ENCODE measurements around the gene TMEM62. TPM values are rescaled to one million over a fixed set of nuclear protein-coding genes. Genes with fewer than 3 reads are reported as not detected.
A peak's percentile ranks its signal among the peaks of the same experiment; 100 is the strongest.

Gene TMEM62
- total and polyA plus RNA-seq, 10 of the 15 experiments (the other 5 are each of a cell fraction or from before 2014, with no cell fraction given): 7.0 to 26.8 (median 14.9) TPM

DNA sequence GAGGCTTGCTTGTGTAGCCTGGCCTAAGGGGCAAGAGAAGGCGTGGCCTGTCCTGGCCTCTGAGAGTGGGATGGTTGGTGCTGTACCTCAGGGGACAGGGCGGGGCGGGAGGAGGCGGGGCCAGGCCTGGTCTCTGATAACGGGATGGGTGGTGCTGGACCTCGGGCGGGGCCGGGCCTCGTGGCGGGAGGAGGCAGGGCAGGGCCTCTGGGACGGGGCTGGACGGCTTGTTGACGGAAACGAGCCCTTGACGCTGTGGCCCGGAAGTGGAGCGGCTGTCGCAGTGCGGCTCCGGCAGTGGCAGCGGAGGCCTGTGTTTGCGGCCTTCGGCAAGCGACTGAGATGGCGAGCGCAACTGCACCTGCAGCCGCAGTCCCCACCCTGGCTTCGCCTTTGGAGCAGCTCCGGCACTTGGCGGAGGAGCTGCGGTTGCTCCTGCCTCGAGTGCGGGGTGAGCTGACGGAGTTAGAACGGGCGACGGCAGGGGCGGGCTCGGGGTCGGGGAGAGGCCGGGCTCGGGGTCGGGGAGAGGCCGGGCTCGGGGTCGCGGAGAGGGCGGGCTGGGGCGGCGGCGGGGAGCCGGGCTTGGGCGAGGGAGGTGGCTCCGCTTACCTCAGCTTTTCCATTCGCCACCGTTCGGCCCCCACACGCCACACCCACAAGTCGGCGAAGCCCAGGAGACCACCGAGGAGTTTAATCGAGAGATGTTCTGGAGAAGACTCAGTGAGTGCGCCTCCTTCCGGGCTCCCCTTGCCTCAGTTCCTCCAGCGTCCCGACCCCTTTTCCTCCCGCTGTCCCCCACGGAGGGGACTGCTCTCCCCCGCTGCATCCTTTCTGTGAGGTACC is 52.0 kb downstream of the TMEM62 start, which contains the start of gene CCNDBP1 (continued):
- TF ChIP-seq, protein P1, sequence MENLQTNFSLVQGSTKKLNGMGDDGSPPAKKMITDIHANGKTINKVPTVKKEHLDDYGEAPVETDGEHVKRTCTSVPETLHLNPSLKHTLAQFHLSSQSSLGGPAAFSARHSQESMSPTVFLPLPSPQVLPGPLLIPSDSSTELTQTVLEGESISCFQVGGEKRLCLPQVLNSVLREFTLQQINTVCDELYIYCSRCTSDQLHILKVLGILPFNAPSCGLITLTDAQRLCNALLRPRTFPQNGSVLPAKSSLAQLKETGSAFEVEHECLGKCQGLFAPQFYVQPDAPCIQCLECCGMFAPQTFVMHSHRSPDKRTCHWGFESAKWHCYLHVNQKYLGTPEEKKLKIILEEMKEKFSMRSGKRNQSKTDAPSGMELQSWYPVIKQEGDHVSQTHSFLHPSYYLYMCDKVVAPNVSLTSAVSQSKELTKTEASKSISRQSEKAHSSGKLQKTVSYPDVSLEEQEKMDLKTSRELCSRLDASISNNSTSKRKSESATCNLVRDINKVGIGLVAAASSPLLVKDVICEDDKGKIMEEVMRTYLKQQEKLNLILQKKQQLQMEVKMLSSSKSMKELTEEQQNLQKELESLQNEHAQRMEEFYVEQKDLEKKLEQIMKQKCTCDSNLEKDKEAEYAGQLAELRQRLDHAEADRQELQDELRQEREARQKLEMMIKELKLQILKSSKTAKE (IDR thresholded peaks at IDR 0.05; ENCODE audit: low read depth, poor library complexity, severe bottlenecking): no peak
- no peak for TF ChIP-seq NRF1 (conservative IDR thresholded peaks at IDR 0.05; ENCODE audit: low read depth, low read length)
- TF ChIP-seq BHLHE40 (IDR thresholded peaks at IDR 0.05; ENCODE audit: borderline replicate concordance in 1 of 2, low read depth in 2 of 2, low read length in 1 of 2): peak; percentile 13 to 61; a peak in 2 of 4 replicates
- no peak for TF ChIP-seq SMAD1 (IDR thresholded peaks at IDR 0.05; ENCODE audit: low read depth, partially characterized antibody)
- TF ChIP-seq, protein P2, sequence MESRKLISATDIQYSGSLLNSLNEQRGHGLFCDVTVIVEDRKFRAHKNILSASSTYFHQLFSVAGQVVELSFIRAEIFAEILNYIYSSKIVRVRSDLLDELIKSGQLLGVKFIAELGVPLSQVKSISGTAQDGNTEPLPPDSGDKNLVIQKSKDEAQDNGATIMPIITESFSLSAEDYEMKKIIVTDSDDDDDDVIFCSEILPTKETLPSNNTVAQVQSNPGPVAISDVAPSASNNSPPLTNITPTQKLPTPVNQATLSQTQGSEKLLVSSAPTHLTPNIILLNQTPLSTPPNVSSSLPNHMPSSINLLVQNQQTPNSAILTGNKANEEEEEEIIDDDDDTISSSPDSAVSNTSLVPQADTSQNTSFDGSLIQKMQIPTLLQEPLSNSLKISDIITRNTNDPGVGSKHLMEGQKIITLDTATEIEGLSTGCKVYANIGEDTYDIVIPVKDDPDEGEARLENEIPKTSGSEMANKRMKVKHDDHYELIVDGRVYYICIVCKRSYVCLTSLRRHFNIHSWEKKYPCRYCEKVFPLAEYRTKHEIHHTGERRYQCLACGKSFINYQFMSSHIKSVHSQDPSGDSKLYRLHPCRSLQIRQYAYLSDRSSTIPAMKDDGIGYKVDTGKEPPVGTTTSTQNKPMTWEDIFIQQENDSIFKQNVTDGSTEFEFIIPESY (IDR thresholded peaks at IDR 0.05): no peak
- TF ChIP-seq SP1 (IDR thresholded peaks at IDR 0.05; ENCODE audit: low read depth, low read length): peak; percentile 24
- no peak for TF ChIP-seq SREBF1 (IDR thresholded peaks at IDR 0.05; ENCODE audit: low read length)
- no peak for TF ChIP-seq EED (IDR thresholded peaks at IDR 0.05; ENCODE audit: low read depth)
- peak; percentile 73 for TF ChIP-seq TCF12 (IDR thresholded peaks at IDR 0.05; ENCODE audit: low read depth, low read length)
- TF ChIP-seq, protein P3, sequence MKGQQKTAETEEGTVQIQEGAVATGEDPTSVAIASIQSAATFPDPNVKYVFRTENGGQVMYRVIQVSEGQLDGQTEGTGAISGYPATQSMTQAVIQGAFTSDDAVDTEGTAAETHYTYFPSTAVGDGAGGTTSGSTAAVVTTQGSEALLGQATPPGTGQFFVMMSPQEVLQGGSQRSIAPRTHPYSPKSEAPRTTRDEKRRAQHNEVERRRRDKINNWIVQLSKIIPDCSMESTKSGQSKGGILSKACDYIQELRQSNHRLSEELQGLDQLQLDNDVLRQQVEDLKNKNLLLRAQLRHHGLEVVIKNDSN (IDR thresholded peaks at IDR 0.05; ENCODE audit: borderline replicate concordance, extremely low read length, insufficient read depth, low read depth, low read length): peak; percentile 16
- TF ChIP-seq JUNB (IDR thresholded peaks at IDR 0.05): no peak
- TF ChIP-seq ETV6 (conservative IDR thresholded peaks at IDR 0.05 in 1 of 2, IDR thresholded peaks at IDR 0.05 in 1 of 2; ENCODE audit: borderline replicate concordance in 1 of 2, low read depth in 1 of 2): no peak
- TF ChIP-seq RAD21 (IDR thresholded peaks at IDR 0.05; ENCODE audit: insufficient read depth, low read depth, low read length): no peak
- peak; percentile 91; the same call in 1 of the 2 replicates for TF ChIP-seq MTA3 (IDR thresholded peaks at IDR 0.05; ENCODE audit: borderline replicate concordance, low read length)
- TF ChIP-seq, protein P4, sequence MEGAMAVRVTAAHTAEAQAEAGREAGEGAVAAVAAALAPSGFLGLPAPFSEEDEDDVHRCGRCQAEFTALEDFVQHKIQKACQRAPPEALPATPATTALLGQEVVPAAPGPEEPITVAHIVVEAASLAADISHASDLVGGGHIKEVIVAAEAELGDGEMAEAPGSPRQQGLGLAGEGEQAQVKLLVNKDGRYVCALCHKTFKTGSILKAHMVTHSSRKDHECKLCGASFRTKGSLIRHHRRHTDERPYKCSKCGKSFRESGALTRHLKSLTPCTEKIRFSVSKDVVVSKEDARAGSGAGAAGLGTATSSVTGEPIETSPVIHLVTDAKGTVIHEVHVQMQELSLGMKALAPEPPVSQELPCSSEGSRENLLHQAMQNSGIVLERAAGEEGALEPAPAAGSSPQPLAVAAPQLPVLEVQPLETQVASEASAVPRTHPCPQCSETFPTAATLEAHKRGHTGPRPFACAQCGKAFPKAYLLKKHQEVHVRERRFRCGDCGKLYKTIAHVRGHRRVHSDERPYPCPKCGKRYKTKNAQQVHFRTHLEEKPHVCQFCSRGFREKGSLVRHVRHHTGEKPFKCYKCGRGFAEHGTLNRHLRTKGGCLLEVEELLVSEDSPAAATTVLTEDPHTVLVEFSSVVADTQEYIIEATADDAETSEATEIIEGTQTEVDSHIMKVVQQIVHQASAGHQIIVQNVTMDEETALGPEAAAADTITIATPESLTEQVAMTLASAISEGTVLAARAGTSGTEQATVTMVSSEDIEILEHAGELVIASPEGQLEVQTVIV (IDR thresholded peaks at IDR 0.05; ENCODE audit: borderline replicate concordance, partially characterized antibody): peak; percentile 89
- TF ChIP-seq RELA (IDR thresholded peaks at IDR 0.05; ENCODE audit: borderline replicate concordance, partially characterized antibody): peak; percentile 71
- peak; percentile 95 for TF ChIP-seq FOXK2 (IDR thresholded peaks at IDR 0.05)
- no peak for TF ChIP-seq FOXM1 (IDR thresholded peaks at IDR 0.05; ENCODE audit: low read depth, low read length)

Data from GM12878 (cell line).